IMR-90 (cell line): ENCODE results near the gene DVL1. TPM values are rescaled to one million over a fixed set of nuclear protein-coding genes. Genes with fewer than 3 reads are reported as not detected.
A peak's percentile ranks its signal among the peaks of the same experiment; 100 is the strongest.

Experiments used
- ATAC-seq: fragments of 200-7000 bp; cut with Tn5 transposase; 2 replicates; pipeline ENCODE4 v1.9.1; 2020; ENCODE audit warnings: low read depth, mild to moderate bottlenecking, moderate library complexity
- BruUV-seq: library from RNA; stranded (reverse); fragments of 400-500 nt; replicated peaks from 2 replicates; lab custom pipeline; 2021; lab: Mats Ljungman, UMichigan
- CTCF ChIA-PET: fragments of 300-600 bp; formaldehyde crosslinking; extraction: SDS; loops from one replicate; lab custom pipeline; 2021; ENCODE audit warnings: antibody characterized with exemption; lab: Yijun Ruan, JAX
- POLR2A ChIA-PET: fragments of 300-600 bp; sonication (Branson Sonifier 250); formaldehyde crosslinking; loops from one replicate; lab custom pipeline; 2022; ENCODE audit warnings: antibody characterized with exemption; ENCODE audit not compliant: unreplicated experiment; lab: Charles Lee
- DNase-seq: peaks from one replicate; pipeline ENCODE4 v3.0.0; 2013
- H2AFZ ChIP-seq: replicated peaks from 2 replicates; pipeline ENCODE3; 2013; ENCODE audit warnings: low read length, mild to moderate bottlenecking; ENCODE audit not compliant: poor library complexity
- H2AK5ac ChIP-seq: 2 replicates; pipeline ENCODE4 v1.6.1; 2013; ENCODE audit warnings: low read depth, low read length, inconsistent platforms
- H2AK9ac ChIP-seq: replicated peaks from 2 replicates; pipeline ENCODE3; 2013; ENCODE audit warnings: mild to moderate bottlenecking, low read depth, low read length, moderate library complexity; ENCODE audit not compliant: poor library complexity
- H2BK120ac ChIP-seq: 2 replicates; pipeline ENCODE4 v1.6.1; 2013; ENCODE audit warnings: low read depth, low read length, inconsistent platforms
- H2BK15ac ChIP-seq: 3 replicates; pipeline ENCODE4 v1.6.1; 2013; ENCODE audit warnings: low read depth, low read length, inconsistent platforms
- H2BK20ac ChIP-seq: 2 replicates; pipeline ENCODE4 v1.6.1; 2013; ENCODE audit warnings: low read depth, mild to moderate bottlenecking, inconsistent platforms, low read length, moderate library complexity
- H2BK5ac ChIP-seq: 2 replicates; pipeline ENCODE4 v1.6.1; 2013; ENCODE audit warnings: mild to moderate bottlenecking, low read depth, low read length, inconsistent platforms; ENCODE audit not compliant: poor library complexity, severe bottlenecking
- H3K14ac ChIP-seq: replicated peaks from 2 replicates; pipeline ENCODE4 v1.6.1; 2013; ENCODE audit warnings: low read depth, low read length, inconsistent platforms
- H3K18ac ChIP-seq: 2 replicates; pipeline ENCODE4 v1.6.1; 2013; ENCODE audit warnings: low read depth, low read length, control low read depth
- H3K23ac ChIP-seq: 2 replicates; pipeline ENCODE4 v1.6.1; 2013; ENCODE audit warnings: low read depth, low read length, inconsistent platforms
- H3K27ac ChIP-seq: 2 replicates; pipeline ENCODE4 v1.5.1; 2013; ENCODE audit warnings: mild to moderate bottlenecking, control low read depth, low read length; ENCODE audit not compliant: insufficient read depth
- H3K27me3 ChIP-seq: 2 replicates; pipeline ENCODE4 v1.6.1; 2013; ENCODE audit warnings: low read length; ENCODE audit not compliant: control insufficient read depth, insufficient read depth
- H3K36me3 ChIP-seq: 2 replicates; pipeline ENCODE4 v1.6.1; 2013; ENCODE audit warnings: low read length, mixed read lengths; ENCODE audit not compliant: control insufficient read depth, insufficient read depth
- H3K4ac ChIP-seq: 2 replicates; pipeline ENCODE4 v1.6.1; 2013; ENCODE audit warnings: low read depth, low read length, inconsistent platforms
- H3K4me1 ChIP-seq: 2 replicates; pipeline ENCODE4 v1.6.1; 2013; ENCODE audit warnings: low read length, mixed read lengths; ENCODE audit not compliant: control insufficient read depth, insufficient read depth
- H3K4me2 ChIP-seq: 2 replicates; pipeline ENCODE4 v1.6.1; 2013; ENCODE audit warnings: low read depth, mild to moderate bottlenecking, control low read depth, low read length, moderate library complexity
- H3K4me3 ChIP-seq: 2 replicates; pipeline ENCODE4 v1.5.1; 2013; ENCODE audit warnings: low read depth, mild to moderate bottlenecking, control low read depth, low read length, moderate library complexity; ENCODE audit not compliant: insufficient read depth
- H3K56ac ChIP-seq: 2 replicates; pipeline ENCODE4 v1.6.1; 2013; ENCODE audit warnings: low read length, inconsistent platforms; ENCODE audit not compliant: insufficient read depth; ENCODE audit errors: extremely low read depth
- H3K79me1 ChIP-seq, 2 experiments: 2 replicates each; pipeline ENCODE4 v1.6.1; 2013; ENCODE audit warnings: low read length in 2 of 2, inconsistent platforms in 1 of 2, low read depth in 1 of 2
- H3K9ac ChIP-seq: 2 replicates; pipeline ENCODE4 v1.6.1; 2013; ENCODE audit warnings: low read depth, low read length, control low read depth
- H3K9me1 ChIP-seq: 2 replicates; pipeline ENCODE4 v1.6.1; 2013; ENCODE audit warnings: low read length, inconsistent platforms; ENCODE audit not compliant: insufficient read depth
- H3K9me3 ChIP-seq: 2 replicates; pipeline ENCODE4 v1.6.1; 2013; ENCODE audit warnings: low read length; ENCODE audit not compliant: control insufficient read depth, insufficient read depth
- H4K20me1 ChIP-seq: 2 replicates; pipeline ENCODE4 v1.6.1; 2013; ENCODE audit warnings: low read length, inconsistent platforms; ENCODE audit not compliant: insufficient read depth
- H4K5ac ChIP-seq: 2 replicates; pipeline ENCODE4 v1.6.1; 2013; ENCODE audit warnings: mild to moderate bottlenecking, low read depth, low read length, control low read depth
- H4K8ac ChIP-seq, 2 experiments: 2 replicates each; pipeline ENCODE4 v1.6.1; 2013; ENCODE audit warnings: low read depth in 2 of 2, low read length in 2 of 2, control low read depth in 1 of 2, inconsistent platforms in 1 of 2
- H4K91ac ChIP-seq: 2 replicates; pipeline ENCODE4 v1.6.1; 2013; ENCODE audit warnings: low read depth, low read length, inconsistent platforms; ENCODE audit not compliant: insufficient read depth
- CEBPB ChIP-seq: IDR thresholded peaks from 2 replicates; pipeline ENCODE4 v1.6.1; 2012; ENCODE audit warnings: low read depth, low read length, improper control_type of control experiment
- FOS ChIP-seq: fragments of 150-350 bp; IDR thresholded peaks from 2 replicates; pipeline ENCODE4 v1.6.1; 2016; ENCODE audit warnings: low read depth, low read length
- MAZ ChIP-seq: IDR thresholded peaks from 2 replicates; pipeline ENCODE4 v1.6.1; 2012; ENCODE audit warnings: low read depth, mild to moderate bottlenecking, low read length, improper control_type of control experiment, moderate library complexity, borderline replicate concordance
- NFE2L2 ChIP-seq: fragments of 150-350 bp; IDR thresholded peaks from 2 replicates; pipeline ENCODE4 v1.6.1; 2016; ENCODE audit warnings: low read depth, mild to moderate bottlenecking, low read length
- POLR2A ChIP-seq: IDR thresholded peaks from 2 replicates; pipeline ENCODE4 v1.6.1; 2012; ENCODE audit warnings: mild to moderate bottlenecking, low read depth, low read length
- RAD21 ChIP-seq: IDR thresholded peaks from 2 replicates; pipeline ENCODE4 v1.6.1; 2012; ENCODE audit warnings: low read length, improper control_type of control experiment
- RFX5 ChIP-seq: IDR thresholded peaks from 2 replicates; pipeline ENCODE4 v1.8.0; 2012; ENCODE audit warnings: low read depth, mild to moderate bottlenecking, low read length, moderate library complexity
- SMC3 ChIP-seq: fragments of 150-350 bp; IDR thresholded peaks from 2 replicates; pipeline ENCODE4 v1.6.1; 2016; ENCODE audit warnings: low read depth, mild to moderate bottlenecking, antibody characterized with exemption, low read length, moderate library complexity
- WGBS, 2 experiments: methylation state at CpG; one replicate each; pipeline versions ENCODE4 v1.1.5 to v1.1.7; 2013; ENCODE audit warnings: missing lambda C conversion rate in 2 of 2; ENCODE audit not compliant: insufficient read length in 1 of 2; ENCODE audit errors: extremely low coverage in 2 of 2; 5-methylcytosine and 5-hydroxymethylcytosine counted together
- dilution Hi-C: fragments of 300-500 bp; cut with HindIII; formaldehyde crosslinking; loops from one replicate; pipeline ENCODE4 v1.14.3; 2018; ENCODE audit warnings: low sequenced_read_pairs; ENCODE audit not compliant: unreplicated experiment
- in situ Hi-C: fragments of 300-500 bp; cut with MboI; formaldehyde crosslinking; loops from 3 replicates; pipeline ENCODE4 v1.14.3; 2019; ENCODE audit warnings: low sequenced_read_pairs, inconsistent platforms, mixed read lengths
- intact Hi-C: fragments of 100-400 bp; cut with micrococcal nuclease; formaldehyde crosslinking; loops from 2 replicates; pipeline ENCODE4 v1.10.0; 2022
- polyA plus RNA-seq, 3 experiments: library from polyadenylated mRNA; depleted of rRNA; stranded (reverse); fragments of >200 nt; gene quantifications; 2 replicates each; pipeline ENCODE4 v1.2.3, GENCODE V29; 2012; ENCODE audit warnings: low replicate concordance in 1 of 3
- total RNA-seq: library from RNA; depleted of rRNA; stranded (reverse); fragments of >200 nt; gene quantifications from 2 replicates; pipeline ENCODE4 v1.2.3, GENCODE V29; 2012
- TF ChIP-seq, protein P1 (sequence below): fragments of 150-350 bp; IDR thresholded peaks from 2 replicates; pipeline ENCODE4 v1.6.1; 2017; ENCODE audit warnings: mild to moderate bottlenecking, antibody characterized with exemption, low read length, low read depth
- TF ChIP-seq, protein P2 (sequence below): conservative IDR thresholded peaks from 2 replicates; pipeline ENCODE4 v1.5.1; 2012; ENCODE audit warnings: mild to moderate bottlenecking, low read depth, low read length, improper control_type of control experiment

Gene DVL1
- total and polyA plus RNA-seq, 2 of the 4 experiments (the other 2 are of a cell fraction) = 27.2 to 35.9 TPM

DNA sequence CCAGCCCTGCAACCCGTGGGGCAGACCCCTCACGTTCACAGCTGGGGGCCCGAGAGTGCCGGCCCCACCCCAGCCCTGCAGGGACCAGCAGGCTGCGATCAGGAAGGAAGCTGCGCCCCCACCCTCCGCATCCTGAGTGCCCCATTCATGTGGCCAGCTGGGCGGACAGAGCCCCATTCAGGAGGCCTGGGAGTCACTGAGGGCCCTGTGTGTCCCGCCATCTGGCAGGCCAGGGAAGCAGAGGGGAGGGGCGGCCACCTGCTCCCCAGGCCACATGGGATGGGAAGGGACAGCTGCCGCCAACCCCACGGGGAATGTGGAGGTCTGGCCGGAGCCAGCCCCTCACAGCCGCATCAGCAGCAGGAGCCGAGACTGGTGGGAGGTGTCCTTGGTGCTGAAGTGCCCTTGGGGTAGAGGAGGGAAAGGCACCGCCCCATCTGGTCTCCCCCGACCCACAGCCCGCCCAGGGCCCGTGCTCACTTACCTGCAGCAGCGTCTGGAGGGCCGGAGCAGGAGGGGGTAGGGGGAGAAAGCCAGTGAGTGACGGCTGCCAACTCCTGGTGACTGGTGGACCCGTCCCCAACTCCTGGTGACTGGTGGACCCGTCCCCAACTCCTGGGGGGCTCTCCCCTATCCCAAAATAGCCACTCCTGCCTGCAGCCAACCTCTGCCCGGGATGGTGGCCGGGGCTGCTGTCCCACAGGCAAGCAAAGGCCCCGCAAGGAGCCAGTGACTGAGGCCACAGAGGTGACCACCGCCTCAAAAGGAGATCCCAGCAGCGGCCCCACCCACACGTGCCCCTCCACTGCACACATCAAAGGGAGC, 50.1 kb downstream of the DVL1 start:
- DNase-seq (no peak), ATAC-seq (peak; percentile 55)
- WGBS, 2 experiments = 66% methylated on average over 12 of the region's 30 CpGs; no CpG with 5 or more reads in 1 of the 2 experiments
- Histone ChIP-seq H4K5ac (no peak overlapping the region), H3K36me3 (peaks cover 34% of the 10 kb centered on the region), H4K91ac (no peak overlapping the region), H3K27me3 (no peaks in the 10 kb centered on the region), H3K4me3 (no peak overlapping the region), H3K9me3 (no peaks in the 10 kb centered on the region), H3K4me2 (no peak overlapping the region), H2BK15ac (no peak overlapping the region), H4K8ac (no peak overlapping the region), H2AK9ac (peak overlapping the region; percentile 23), H2AFZ (peak overlapping the region; percentile 11), H3K9me1 (no peaks in the 10 kb centered on the region), H3K23ac (no peak overlapping the region), H3K9ac (no peak overlapping the region), H3K4ac (no peak overlapping the region), H3K4me1 (peaks cover 2% of the 10 kb centered on the region; the same call in 1 of the 2 replicates), H4K20me1 (peaks cover 26% of the 10 kb centered on the region), H2BK5ac (no peak overlapping the region), H2BK20ac (no peak overlapping the region), H3K56ac (no peak overlapping the region), H3K14ac (no peak overlapping the region), H2AK5ac (no peak overlapping the region), H3K18ac (no peak overlapping the region), H3K79me1 (peaks cover 0 to 23% of the 10 kb centered on the region in 2 experiments; a peak in 2 of 4 replicates), H3K27ac (no peak overlapping the region), H2BK120ac (no peak overlapping the region)
- CTCF ChIA-PET = no interaction called here
- dilution Hi-C loops = no loop called here
- intact Hi-C loops = no loop called here
- TF ChIP-seq POLR2A (no peak), MAZ (no peak), FOS (no peak), RFX5 (no peak), CEBPB (no peak), RAD21 (no peak), NFE2L2 (no peak), SMC3 (no peak)
- TF ChIP-seq, protein P1, sequence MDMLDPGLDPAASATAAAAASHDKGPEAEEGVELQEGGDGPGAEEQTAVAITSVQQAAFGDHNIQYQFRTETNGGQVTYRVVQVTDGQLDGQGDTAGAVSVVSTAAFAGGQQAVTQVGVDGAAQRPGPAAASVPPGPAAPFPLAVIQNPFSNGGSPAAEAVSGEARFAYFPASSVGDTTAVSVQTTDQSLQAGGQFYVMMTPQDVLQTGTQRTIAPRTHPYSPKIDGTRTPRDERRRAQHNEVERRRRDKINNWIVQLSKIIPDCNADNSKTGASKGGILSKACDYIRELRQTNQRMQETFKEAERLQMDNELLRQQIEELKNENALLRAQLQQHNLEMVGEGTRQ = no peak
- TF ChIP-seq, protein P2, sequence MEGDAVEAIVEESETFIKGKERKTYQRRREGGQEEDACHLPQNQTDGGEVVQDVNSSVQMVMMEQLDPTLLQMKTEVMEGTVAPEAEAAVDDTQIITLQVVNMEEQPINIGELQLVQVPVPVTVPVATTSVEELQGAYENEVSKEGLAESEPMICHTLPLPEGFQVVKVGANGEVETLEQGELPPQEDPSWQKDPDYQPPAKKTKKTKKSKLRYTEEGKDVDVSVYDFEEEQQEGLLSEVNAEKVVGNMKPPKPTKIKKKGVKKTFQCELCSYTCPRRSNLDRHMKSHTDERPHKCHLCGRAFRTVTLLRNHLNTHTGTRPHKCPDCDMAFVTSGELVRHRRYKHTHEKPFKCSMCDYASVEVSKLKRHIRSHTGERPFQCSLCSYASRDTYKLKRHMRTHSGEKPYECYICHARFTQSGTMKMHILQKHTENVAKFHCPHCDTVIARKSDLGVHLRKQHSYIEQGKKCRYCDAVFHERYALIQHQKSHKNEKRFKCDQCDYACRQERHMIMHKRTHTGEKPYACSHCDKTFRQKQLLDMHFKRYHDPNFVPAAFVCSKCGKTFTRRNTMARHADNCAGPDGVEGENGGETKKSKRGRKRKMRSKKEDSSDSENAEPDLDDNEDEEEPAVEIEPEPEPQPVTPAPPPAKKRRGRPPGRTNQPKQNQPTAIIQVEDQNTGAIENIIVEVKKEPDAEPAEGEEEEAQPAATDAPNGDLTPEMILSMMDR = no peak
- BruUV-seq = no TSS peak
- in situ Hi-C loops = no loop called here
- POLR2A ChIA-PET = no interaction called here
